AG04450 (cell line): Measurements from ENCODE around the gene CNTN5. TPM values are rescaled to one million over a fixed set of nuclear protein-coding genes. Genes with fewer than 3 reads are reported as not detected.

Experiments used
- CTCF ChIA-PET: fragments of 300-600, 350-600 bp; formaldehyde crosslinking; extraction: SDS; loops from one replicate; lab custom pipeline; 2022; ENCODE audit warnings: antibody characterized with exemption, inconsistent platforms; lab: Charles Lee
- POLR2A ChIA-PET: fragments of 350-600 bp; formaldehyde crosslinking; extraction: SDS; loops from one replicate; lab custom pipeline; 2021; ENCODE audit warnings: antibody characterized with exemption, inconsistent platforms; lab: Yijun Ruan, JAX
- DNase-seq: peaks from one replicate; pipeline ENCODE4 v3.0.0-alpha.2; 2011; ENCODE audit warnings: low read depth, low spot score
- H3K27ac ChIP-seq: one replicate; pipeline ENCODE4 v1.5.1; 2012; ENCODE audit warnings: low read depth, low read length, control low read depth
- H3K27me3 ChIP-seq: one replicate; pipeline ENCODE4 v1.6.0; 2012; ENCODE audit warnings: low read length; ENCODE audit not compliant: control insufficient read depth, insufficient read depth
- H3K4me3 ChIP-seq: 2 replicates; pipeline ENCODE4 v1.5.1; 2011; ENCODE audit warnings: mild to moderate bottlenecking, low read depth, low read length, control low read depth
- H3K9me3 ChIP-seq: 2 replicates; pipeline ENCODE4 v1.5.1; 2012; ENCODE audit warnings: low read length; ENCODE audit not compliant: control insufficient read depth, insufficient read depth
- polyA plus RNA-seq: library from polyadenylated mRNA; depleted of rRNA; stranded (reverse); fragments of >200 nt; gene quantifications from 2 replicates; pipeline ENCODE4 v1.2.3, GENCODE V29; 2011
- TF ChIP-seq, protein P1 (sequence below): IDR thresholded peaks from 2 replicates; pipeline ENCODE4 v1.5.1; 2011; ENCODE audit warnings: low read depth, low read length, control low read depth, inconsistent platforms

The CNTN5 gene
- polyA plus RNA-seq, 1 experiment, result not detected

DNA sequence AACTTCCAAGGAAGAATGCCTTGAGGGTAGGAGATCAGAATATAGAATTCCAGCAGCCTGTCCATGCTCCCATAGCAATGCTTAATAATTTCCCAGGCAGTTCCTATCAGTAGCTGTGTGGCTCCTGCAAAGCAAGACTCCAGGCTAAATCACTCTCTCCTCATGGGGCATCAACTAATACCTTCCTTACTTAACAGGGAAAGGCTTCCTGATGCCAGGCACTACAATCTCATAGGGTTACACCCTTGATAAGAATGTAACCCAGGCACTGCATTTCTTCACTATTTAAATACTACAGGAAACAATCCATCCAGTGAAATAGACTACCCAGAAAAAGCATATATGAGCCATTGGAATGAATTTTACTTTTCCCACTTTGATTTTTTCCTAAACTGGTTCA, 1051.4 kb downstream of the CNTN5 start:
- Histone ChIP-seq H3K9me3 (peaks cover 3% of the 10 kb centered on the region; the same call in 1 of the 2 replicates), H3K27me3 (no peaks in the 10 kb centered on the region), H3K4me3 (no peak overlapping the region), H3K27ac (no peak overlapping the region)
- ChIA-PET POLR2A (no interaction called here), CTCF (no interaction called here)
- no peak for DNase-seq
- TF ChIP-seq, protein P1, sequence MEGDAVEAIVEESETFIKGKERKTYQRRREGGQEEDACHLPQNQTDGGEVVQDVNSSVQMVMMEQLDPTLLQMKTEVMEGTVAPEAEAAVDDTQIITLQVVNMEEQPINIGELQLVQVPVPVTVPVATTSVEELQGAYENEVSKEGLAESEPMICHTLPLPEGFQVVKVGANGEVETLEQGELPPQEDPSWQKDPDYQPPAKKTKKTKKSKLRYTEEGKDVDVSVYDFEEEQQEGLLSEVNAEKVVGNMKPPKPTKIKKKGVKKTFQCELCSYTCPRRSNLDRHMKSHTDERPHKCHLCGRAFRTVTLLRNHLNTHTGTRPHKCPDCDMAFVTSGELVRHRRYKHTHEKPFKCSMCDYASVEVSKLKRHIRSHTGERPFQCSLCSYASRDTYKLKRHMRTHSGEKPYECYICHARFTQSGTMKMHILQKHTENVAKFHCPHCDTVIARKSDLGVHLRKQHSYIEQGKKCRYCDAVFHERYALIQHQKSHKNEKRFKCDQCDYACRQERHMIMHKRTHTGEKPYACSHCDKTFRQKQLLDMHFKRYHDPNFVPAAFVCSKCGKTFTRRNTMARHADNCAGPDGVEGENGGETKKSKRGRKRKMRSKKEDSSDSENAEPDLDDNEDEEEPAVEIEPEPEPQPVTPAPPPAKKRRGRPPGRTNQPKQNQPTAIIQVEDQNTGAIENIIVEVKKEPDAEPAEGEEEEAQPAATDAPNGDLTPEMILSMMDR, result no peak

- TF ChIP-seq, protein P1, result no peak
- POLR2A ChIA-PET, result no interaction called here
- Histone ChIP-seq H3K27me3 (no peaks in the 10 kb centered on the region), H3K9me3 (peaks cover 4% of the 10 kb centered on the region; the same call in 1 of the 2 replicates), H3K27ac (no peak overlapping the region), H3K4me3 (no peak overlapping the region)
- no peak for DNase-seq
- CTCF ChIA-PET, result no interaction called here
These were observed 1059.6 kb downstream of the CNTN5 start for GRCh38 chr11:100080381-100080780.

DNA sequence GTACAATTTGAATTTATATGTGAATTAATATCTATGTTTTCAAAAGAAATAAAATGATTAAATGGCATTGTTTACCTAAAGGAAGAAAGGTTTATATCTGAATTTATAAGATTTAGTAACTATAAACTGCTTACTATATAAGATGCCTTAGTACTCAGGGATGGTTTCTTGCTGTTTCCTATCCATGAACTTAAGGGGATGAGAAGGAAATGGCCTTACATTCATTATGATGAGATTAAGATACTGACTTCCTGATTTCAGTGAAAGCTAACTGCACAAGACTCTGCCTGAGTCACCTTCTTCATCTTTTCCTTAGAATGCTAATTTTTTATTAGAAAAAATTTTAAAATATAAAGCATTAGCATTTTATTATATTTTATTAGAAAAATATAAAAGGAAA, 1060.1 kb downstream of the CNTN5 start:
- DNase-seq, result no peak
- H3K9me3 ChIP-seq, result peaks cover 4% of the 10 kb centered on the region; the same call in 1 of the 2 replicates
- CTCF ChIA-PET, result no interaction called here
- H3K27ac ChIP-seq, result no peak overlapping the region
- no peaks in the 10 kb centered on the region for H3K27me3 ChIP-seq
- POLR2A ChIA-PET, result no interaction called here
- TF ChIP-seq, protein P1, result no peak
- H3K4me3 ChIP-seq, result no peak overlapping the region

DNA sequence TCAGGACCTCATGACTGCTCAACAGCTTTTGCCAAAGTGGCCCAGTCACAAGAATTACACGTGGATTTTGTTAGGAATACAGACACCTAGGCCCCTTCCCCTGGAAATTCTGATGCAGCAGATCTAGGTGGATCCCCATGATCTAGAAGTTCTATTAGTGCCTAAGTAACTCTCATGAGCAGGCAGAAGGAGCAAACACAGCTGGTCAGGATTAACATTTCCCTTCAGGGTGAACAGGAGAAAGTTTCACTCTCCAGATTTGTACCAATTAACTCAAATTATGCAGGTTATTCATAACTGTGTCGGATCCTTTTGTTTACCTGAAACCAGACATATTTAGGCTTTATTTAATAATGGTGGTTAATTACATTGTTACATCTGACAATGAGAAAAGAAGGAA, 1072.9 kb downstream of the CNTN5 start:
- peak overlapping the region; percentile 11 for H3K27ac ChIP-seq
- no peaks in the 10 kb centered on the region for H3K27me3 ChIP-seq
- no peak overlapping the region for H3K4me3 ChIP-seq
- ChIA-PET CTCF (no interaction called here), POLR2A (no interaction called here)
- DNase-seq, result no peak
- TF ChIP-seq, protein P1, result no peak
- peaks cover 3% of the 10 kb centered on the region; the same call in 1 of the 2 replicates for H3K9me3 ChIP-seq

DNA sequence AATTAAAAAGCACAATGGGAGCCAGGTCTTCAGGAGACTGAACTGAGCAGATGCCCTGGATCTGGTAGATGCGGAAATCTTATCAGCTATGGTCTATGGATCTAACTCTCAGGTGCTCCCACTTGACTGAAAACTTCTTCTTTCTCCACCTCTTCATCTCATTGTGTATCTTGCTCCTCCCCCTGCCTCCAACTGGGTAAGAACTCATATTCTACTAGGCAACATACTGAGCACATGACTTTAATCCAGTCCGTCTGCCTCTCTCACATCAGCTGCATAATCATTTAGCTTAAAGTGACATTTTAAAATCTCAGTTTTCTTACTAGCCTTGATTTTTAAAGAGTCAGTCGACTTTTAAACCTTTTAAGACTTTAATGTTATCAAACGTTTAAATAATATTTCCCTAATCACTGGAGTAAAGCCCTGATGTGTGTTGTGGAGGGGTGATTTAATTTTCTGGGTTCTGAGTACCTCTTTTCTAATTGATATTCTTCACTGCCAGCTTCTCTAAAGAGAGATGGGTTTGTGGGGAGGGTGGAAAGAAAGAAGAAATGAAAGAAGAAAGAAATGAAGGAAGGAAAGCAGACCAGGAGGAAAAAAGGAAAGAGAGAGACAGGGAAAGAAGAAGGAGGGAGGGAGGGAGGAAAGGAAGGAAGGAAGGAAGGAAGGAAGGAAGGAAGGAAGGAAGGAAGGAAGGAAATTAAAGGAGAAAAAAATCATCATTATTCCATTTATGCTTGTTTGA, 1073.5 kb downstream of the CNTN5 start:
- TF ChIP-seq, protein P1, result no peak
- Histone ChIP-seq H3K9me3 (peaks cover 3% of the 10 kb centered on the region; the same call in 1 of the 2 replicates), H3K27ac (no peak overlapping the region), H3K27me3 (no peaks in the 10 kb centered on the region), H3K4me3 (no peak overlapping the region)
- POLR2A ChIA-PET, result no interaction called here
- no peak for DNase-seq
- CTCF ChIA-PET, result interaction anchor here (0.7 kb wide), 1 partner anchor 754 kb away, joined by 4 read pairs; no protein-coding TSS in a partner anchor
